Measurements from ENCODE around the gene SRRD.

DNA sequence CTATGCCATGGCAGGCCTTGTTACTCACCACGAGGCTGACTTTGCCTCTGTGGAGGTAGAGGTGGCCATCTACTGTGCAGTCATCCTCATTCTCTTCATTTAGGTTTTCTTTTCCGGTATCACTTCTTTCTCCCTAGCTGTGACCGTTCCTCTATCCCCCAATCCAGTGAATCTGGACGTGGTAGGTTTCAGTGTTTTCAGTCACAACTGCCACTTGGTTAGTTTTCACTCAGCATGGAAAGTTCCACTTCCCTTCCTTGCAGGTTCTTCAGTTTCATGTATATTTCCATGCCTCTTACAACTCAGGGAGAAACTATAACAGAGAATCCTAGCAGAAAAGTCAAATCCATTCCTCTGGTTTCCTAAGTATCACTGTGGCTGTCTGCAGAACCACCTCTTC is 2.0 kb upstream of the SRRD start:
- TF ChIP-seq CTCF (IDR thresholded peaks at IDR 0.05 in 4 of 5, conservative IDR thresholded peaks at IDR 0.05 in 1 of 5) (no peak), POLR2A (IDR thresholded peaks at IDR 0.05) (no peak)
